GM12865 (cell line): ENCODE measurements around the gene PAFAH1B2.

Source experiments
- DNase-seq: peaks from one replicate; pipeline ENCODE4 v3.0.0; 2010; ENCODE audit warnings: low read depth
- H3K4me3 ChIP-seq: 2 replicates; pipeline ENCODE4 v1.5.1; 2011; ENCODE audit warnings: mild to moderate bottlenecking, low read depth, low read length, control low read depth
- CTCF ChIP-seq: IDR thresholded peaks from 2 replicates; pipeline ENCODE4 v1.5.1; 2011; ENCODE audit warnings: low read length, control low read depth, low read depth, inconsistent platforms; ENCODE audit not compliant: insufficient read depth; ENCODE audit errors: missing control alignments

The PAFAH1B2 gene

GRCh38 chr11:117225553-117226170 lies 81.6 kb downstream of the PAFAH1B2 start:
- H3K4me3 ChIP-seq = no peak overlapping the region
- no peak for DNase-seq
- TF ChIP-seq CTCF = no peak
